SK-N-SH (cell line): ENCODE data around the gene PPP4R3A.

Experiments
- POLR2AphosphoS5 ChIP-seq: IDR thresholded peaks from 2 replicates; pipeline ENCODE4 v1.6.1; 2012; ENCODE audit warnings: low read depth, low read length
- TAF1 ChIP-seq: IDR thresholded peaks from 2 replicates; pipeline ENCODE4 v1.6.1; 2012; ENCODE audit warnings: low read depth, mild to moderate bottlenecking, low read length, moderate library complexity, borderline replicate concordance
- ZBTB33 ChIP-seq: IDR thresholded peaks from 2 replicates; pipeline ENCODE4 v1.4.0; 2012; ENCODE audit warnings: low read depth, borderline replicate concordance

GRCh38 chr14:91545946-91546716, 36.0 kb upstream of the PPP4R3A start:
- TF ChIP-seq POLR2AphosphoS5 (no peak), ZBTB33 (no peak), TAF1 (no peak)
